Esophagus squamous epithelium (tissue), 5 donors: ENCODE data around the gene ERI2. TPM values are rescaled to one million over a fixed set of nuclear protein-coding genes. Genes with fewer than 3 reads are reported as not detected.

Experiments used
- DNase-seq: peaks from one replicate; lab custom pipeline; 2025; lab: John Stamatoyannopoulos, UW
- H3K27ac ChIP-seq, 4 donors: fragments of 200-600 bp; sonication (generic); one replicate each; pipeline ENCODE4 v1.5.1; 2016 to 2019; ENCODE audit warnings: mild to moderate bottlenecking in 1 of 4
- H3K27me3 ChIP-seq, 4 donors: fragments of 200-600 bp; sonication (generic); 1 replicate in 3 of 4; 2 replicates in 1 of 4; pipeline versions ENCODE4 v1.5.1 to v1.6.0; 2017 to 2021; ENCODE audit warnings: antibody characterized with exemption in 1 of 4
- H3K36me3 ChIP-seq, 3 donors: fragments of 200-600 bp; sonication (generic); one replicate each; pipeline ENCODE4 v1.5.1; 2016 to 2019
- H3K4me1 ChIP-seq, 3 donors: fragments of 200-600 bp; sonication (generic); one replicate each; pipeline ENCODE4 v1.5.1; 2017 to 2019
- H3K4me3 ChIP-seq, 4 donors: fragments of 200-600 bp; sonication (generic); 1 replicate in 3 of 4; 2 replicates in 1 of 4; pipeline ENCODE4 v1.5.1; 2016 to 2019; ENCODE audit warnings: mild to moderate bottlenecking in 2 of 4, moderate library complexity in 1 of 4
- H3K9me3 ChIP-seq, 3 donors: fragments of 200-600 bp; sonication (generic); one replicate each; pipeline ENCODE4 v1.5.1; 2016 to 2019
- POLR2A ChIP-seq, 4 donors: fragments of 450-650 bp; IDR thresholded peaks; one replicate each; pipeline ENCODE4 v1.6.1; 2017; ENCODE audit warnings: antibody characterized with exemption in 4 of 4, mild to moderate bottlenecking in 4 of 4, moderate library complexity in 3 of 4
- WGBS, 2 donors: methylation state at CpG; one replicate each; pipeline ENCODE4 v1.1.5; 2018; 5-methylcytosine and 5-hydroxymethylcytosine counted together
- intact Hi-C: fragments of 100-400 bp; cut with DNase I; formaldehyde crosslinking; loops from one replicate; pipeline ENCODE4 v1.15.0; 2022
- total RNA-seq, 4 donors: library from RNA; depleted of rRNA; stranded (reverse); fragments of >200 nt; gene quantifications; one replicate each; pipeline ENCODE4 v1.1.0, GENCODE V29; 2016
- TF ChIP-seq, protein P1 (sequence below), 6 experiments: fragments of 450-650 bp in 4 of 6; fragments of 200-600 bp in 2 of 6; sonication (generic) in 2 of 6; IDR thresholded peaks; one replicate each; pipeline ENCODE4 v1.5.1; 2016 to 2019; ENCODE audit warnings: antibody characterized with exemption in 6 of 6, mild to moderate bottlenecking in 4 of 6, moderate library complexity in 4 of 6
- donor health status: DM: yes; HTN: yes; CAD: no.

Gene ERI2
- total RNA-seq, 4 donors from 2014 or later = 12.5 to 20.0 (median 19.0) TPM

DNA sequence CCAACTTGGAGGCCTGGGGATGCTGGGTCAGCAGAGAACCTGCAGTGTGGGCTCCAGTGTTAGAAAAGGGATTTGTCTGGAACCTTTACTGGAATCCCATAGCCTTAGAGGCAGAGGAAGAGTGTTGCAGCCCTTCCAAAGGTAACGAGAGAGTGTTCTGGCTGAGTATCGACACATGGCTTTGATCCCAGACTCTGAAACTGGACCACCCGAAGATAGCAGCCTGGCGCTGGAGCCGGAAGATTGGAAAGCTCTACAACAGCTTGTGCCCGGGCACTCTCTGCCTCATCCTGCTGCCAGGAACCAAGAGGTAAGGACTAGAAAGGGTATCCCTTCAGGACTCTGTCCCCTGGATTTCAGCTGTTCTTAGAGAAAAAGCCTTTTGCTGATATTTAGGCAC is 39.8 kb upstream of the ERI2 start:
- TF ChIP-seq POLR2A (IDR thresholded peaks at IDR 0.05) = no peak
- TF ChIP-seq, protein P1, sequence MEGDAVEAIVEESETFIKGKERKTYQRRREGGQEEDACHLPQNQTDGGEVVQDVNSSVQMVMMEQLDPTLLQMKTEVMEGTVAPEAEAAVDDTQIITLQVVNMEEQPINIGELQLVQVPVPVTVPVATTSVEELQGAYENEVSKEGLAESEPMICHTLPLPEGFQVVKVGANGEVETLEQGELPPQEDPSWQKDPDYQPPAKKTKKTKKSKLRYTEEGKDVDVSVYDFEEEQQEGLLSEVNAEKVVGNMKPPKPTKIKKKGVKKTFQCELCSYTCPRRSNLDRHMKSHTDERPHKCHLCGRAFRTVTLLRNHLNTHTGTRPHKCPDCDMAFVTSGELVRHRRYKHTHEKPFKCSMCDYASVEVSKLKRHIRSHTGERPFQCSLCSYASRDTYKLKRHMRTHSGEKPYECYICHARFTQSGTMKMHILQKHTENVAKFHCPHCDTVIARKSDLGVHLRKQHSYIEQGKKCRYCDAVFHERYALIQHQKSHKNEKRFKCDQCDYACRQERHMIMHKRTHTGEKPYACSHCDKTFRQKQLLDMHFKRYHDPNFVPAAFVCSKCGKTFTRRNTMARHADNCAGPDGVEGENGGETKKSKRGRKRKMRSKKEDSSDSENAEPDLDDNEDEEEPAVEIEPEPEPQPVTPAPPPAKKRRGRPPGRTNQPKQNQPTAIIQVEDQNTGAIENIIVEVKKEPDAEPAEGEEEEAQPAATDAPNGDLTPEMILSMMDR (IDR thresholded peaks at IDR 0.05) = no peak
- intact Hi-C loops = loop anchor here (5.0 kb wide), 1 partner anchor 236 kb away; no protein-coding TSS in a partner anchor

DNA sequence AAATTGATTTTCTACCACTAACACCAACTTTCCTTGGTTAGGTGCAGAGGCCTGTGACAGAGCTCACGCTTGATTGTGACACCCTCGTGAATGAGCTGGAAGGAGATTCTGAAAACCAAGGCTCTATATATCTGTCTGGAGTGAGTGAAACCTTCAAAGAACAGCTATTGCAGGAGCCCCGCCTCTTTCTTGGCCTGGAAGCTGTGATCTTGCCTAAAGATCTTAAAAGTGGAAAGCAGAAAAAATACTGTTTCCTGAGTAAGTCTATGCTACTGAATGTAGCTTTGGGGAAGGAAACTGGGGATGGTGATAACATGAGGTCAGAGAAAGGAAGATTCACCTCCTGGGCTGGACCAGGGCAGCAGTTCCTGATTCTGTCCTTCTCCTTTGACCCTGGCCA is 38.3 kb upstream of the ERI2 start:
- Histone ChIP-seq H3K36me3 (peaks cover 0 to 28% (median 0%) of the 10 kb centered on the region in 3 donors), H3K4me3 (no peak overlapping the region), H3K4me1 (peaks cover 0 to 17% (median 0%) of the 10 kb centered on the region in 3 donors), H3K27me3 (no peaks in the 10 kb centered on the region), H3K9me3 (no peaks in the 10 kb centered on the region), H3K27ac (peak overlapping the region in 2 of 4 donors; percentile 38 to 53)
- DNase-seq = no peak
- intact Hi-C loops = no loop called here
- TF ChIP-seq, protein P1 (IDR thresholded peaks at IDR 0.05) = no peak
- no peak for TF ChIP-seq POLR2A (IDR thresholded peaks at IDR 0.05)
- whole genome bisulfite sequencing, 2 donors = 26 to 48% methylated on average over 3 of the region's 3 CpGs

More for the DNA sequence above, 39.8 kb upstream of the ERI2 start:
- no peak overlapping the region for H3K27ac ChIP-seq
- H3K4me1 ChIP-seq = peaks cover 5 to 31% (median 12%) of the 10 kb centered on the region in 3 donors
- DNase-seq = no peak
- H3K27me3 ChIP-seq = no peaks in the 10 kb centered on the region
- no peaks in the 10 kb centered on the region for H3K9me3 ChIP-seq
- no peak overlapping the region for H3K4me3 ChIP-seq
- WGBS, 2 donors = 63 to 89% methylated on average over 5 to 6 of the region's 6 CpGs
- H3K36me3 ChIP-seq = peaks cover 0 to 17% (median 0%) of the 10 kb centered on the region in 3 donors

DNA sequence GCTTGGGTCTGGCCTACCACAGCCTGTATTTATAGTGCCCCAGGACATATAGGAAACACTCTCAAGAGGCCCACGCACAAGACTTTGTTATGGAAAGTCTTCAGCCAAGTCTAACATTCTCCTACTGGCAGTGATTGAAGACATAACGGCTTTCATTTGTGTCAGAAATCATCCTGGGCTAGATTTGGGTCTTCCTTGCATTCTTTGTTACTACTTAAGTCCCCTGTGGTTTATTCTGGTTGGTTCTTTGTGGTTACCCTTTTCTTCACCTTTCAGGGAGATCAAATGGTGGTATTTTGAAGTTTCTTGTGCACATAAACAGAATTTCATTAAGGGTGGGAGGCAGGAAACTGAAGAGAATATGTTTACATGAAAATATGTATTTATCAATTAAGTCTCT is 37.8 kb upstream of the ERI2 start:
- intact Hi-C loops = no loop called here
- TF ChIP-seq, protein P1 (IDR thresholded peaks at IDR 0.05) = no peak
- TF ChIP-seq POLR2A (IDR thresholded peaks at IDR 0.05) = no peak
- 76 to 94% methylated on average over 2 of the region's 2 CpGs for WGBS, 2 donors

GRCh38 chr16:20839504-20839903 is 33.2 kb upstream of the ERI2 start:
- WGBS, 2 donors = 83 to 85% methylated on average over 2 of the region's 2 CpGs
- TF ChIP-seq, protein P1 (IDR thresholded peaks at IDR 0.05) = no peak
- TF ChIP-seq POLR2A (IDR thresholded peaks at IDR 0.05) = no peak
- Histone ChIP-seq H3K27ac (no peak overlapping the region), H3K4me3 (no peak overlapping the region), H3K36me3 (peaks cover 0 to 49% (median 0%) of the 10 kb centered on the region in 3 donors), H3K27me3 (no peaks in the 10 kb centered on the region), H3K9me3 (no peaks in the 10 kb centered on the region), H3K4me1 (peaks cover 0 to 8% (median 0%) of the 10 kb centered on the region in 3 donors)
- no peak for DNase-seq
- intact Hi-C loops = no loop called here

More for the DNA sequence above, 37.8 kb upstream of the ERI2 start:
- Histone ChIP-seq H3K27me3 (no peaks in the 10 kb centered on the region), H3K36me3 (peaks cover 0 to 34% (median 0%) of the 10 kb centered on the region in 3 donors), H3K4me1 (peaks cover 0 to 14% (median 0%) of the 10 kb centered on the region in 3 donors), H3K27ac (peak overlapping the region in 1 of 4 donors; percentile 53), H3K4me3 (no peak overlapping the region), H3K9me3 (no peaks in the 10 kb centered on the region)
- DNase-seq = no peak

DNA sequence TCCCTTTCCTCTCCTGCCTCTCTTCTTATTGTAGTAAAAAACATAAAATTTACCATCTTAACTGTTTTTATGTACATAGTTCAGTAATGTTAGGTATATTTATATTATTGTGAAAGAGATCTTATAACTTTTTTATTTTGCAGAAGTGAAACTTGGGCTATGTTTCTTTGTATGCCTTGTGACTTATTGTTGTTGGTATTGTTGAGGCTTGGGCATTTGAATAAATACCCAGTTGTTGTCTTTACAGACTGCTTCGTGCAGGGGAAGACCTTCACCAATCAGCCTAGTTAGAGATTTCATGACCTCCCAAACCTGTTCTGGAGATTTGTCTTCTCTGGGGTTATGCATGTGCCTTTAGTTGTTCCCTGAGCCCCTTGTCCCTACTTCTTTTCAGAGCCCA is 32.0 kb upstream of the ERI2 start:
- DNase-seq = no peak
- WGBS, 2 donors = 80 to 88% methylated on average over 1 of the region's 1 CpG
- no peak for TF ChIP-seq POLR2A (IDR thresholded peaks at IDR 0.05)
- TF ChIP-seq, protein P1 (IDR thresholded peaks at IDR 0.05) = no peak
- H3K27me3 ChIP-seq = no peaks in the 10 kb centered on the region
- no peak overlapping the region for H3K27ac ChIP-seq
- H3K36me3 ChIP-seq = peaks cover 0 to 58% (median 0%) of the 10 kb centered on the region in 3 donors
- intact Hi-C loops = no loop called here
- H3K4me3 ChIP-seq = no peak overlapping the region
- no peaks in the 10 kb centered on the region for H3K9me3 ChIP-seq
- no peaks in the 10 kb centered on the region for H3K4me1 ChIP-seq
